HG02678 (cell line): ENCODE measurements around the gene EEIG1.
A peak's percentile ranks its signal among the peaks of the same experiment; 100 is the strongest.
"Not testable (repeated sequence)": the region's sequence is repeated elsewhere in the genome, so short reads cannot be mapped to it uniquely, and the experiment has no call there.

Experiments
- ATAC-seq: cut with Tn5 transposase; IDR thresholded peaks from one replicate; pipeline ENCODE4 v1.9.1; 2021; ENCODE audit warnings: mild to moderate bottlenecking, moderate library complexity; ENCODE audit not compliant: unreplicated experiment

EEIG1 gene

DNA sequence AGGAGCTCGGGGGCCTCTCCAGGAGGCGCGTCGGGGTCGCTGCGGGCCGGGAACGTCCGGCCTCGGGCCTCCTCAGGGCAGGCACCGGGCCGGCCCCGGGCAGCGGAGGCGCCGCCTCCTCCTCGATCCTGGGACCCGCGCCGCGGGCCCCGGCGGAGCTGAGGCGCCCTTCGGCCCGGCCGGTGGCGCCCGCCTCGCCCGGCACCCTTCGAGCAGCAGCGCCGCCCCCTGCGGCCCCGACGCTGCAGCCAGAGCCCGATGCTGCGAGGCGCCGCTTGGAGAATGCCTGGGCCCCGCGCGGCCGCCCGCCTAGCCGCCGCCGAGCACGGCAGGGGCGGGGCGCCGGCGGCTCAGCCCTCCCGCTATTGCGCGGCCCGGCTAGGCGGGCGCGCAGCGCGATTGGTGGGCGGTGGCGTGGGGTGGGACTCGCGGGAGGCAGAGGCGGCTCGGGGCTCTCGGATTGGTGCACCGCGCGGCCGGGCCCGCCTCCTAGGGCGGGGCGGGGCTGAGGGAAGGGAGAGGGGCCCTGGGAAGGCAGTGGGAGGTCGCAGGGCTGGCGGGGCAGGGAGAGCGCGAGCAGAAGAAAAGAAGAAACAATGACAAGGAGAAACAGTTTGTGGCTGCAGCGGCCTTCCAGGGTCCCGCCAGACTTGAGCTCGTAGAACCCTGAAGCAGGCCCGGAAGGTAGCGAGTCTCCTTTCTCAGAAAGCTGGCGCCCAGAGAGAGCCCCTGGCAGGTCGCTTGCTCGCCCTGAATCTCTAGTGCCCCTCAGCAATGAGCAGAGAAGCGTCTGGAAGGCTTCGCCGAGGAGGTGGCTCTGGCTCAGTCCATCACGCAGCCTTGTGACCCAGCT is at the start of gene EEIG1:
Gene EEIG1, minus strand, starts transcription at position 284 of the 853 bp plus-strand sequence. CDS start 852 bp downstream, outside the sequence.
- peak; percentile 83 for ATAC-seq

DNA sequence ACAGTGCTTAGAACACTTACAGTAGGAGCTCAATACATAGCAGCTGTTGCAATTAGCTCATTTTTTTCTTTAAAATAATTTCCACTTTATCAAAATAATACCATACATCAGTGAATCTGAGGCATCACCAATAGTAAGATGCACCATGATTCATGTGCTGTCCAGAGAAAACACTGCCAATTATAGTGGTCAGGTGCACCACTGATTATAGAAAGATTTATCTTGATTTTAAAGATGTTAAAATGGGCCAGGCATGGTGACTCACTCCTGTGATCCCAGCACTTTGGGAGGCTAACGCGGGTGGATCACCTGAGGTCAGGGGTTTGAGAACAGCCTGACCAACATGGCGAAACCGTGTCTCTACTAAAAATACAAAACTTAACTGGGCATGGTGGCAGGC is 46.9 kb upstream of the EEIG1 start:
- ATAC-seq: no peak

DNA sequence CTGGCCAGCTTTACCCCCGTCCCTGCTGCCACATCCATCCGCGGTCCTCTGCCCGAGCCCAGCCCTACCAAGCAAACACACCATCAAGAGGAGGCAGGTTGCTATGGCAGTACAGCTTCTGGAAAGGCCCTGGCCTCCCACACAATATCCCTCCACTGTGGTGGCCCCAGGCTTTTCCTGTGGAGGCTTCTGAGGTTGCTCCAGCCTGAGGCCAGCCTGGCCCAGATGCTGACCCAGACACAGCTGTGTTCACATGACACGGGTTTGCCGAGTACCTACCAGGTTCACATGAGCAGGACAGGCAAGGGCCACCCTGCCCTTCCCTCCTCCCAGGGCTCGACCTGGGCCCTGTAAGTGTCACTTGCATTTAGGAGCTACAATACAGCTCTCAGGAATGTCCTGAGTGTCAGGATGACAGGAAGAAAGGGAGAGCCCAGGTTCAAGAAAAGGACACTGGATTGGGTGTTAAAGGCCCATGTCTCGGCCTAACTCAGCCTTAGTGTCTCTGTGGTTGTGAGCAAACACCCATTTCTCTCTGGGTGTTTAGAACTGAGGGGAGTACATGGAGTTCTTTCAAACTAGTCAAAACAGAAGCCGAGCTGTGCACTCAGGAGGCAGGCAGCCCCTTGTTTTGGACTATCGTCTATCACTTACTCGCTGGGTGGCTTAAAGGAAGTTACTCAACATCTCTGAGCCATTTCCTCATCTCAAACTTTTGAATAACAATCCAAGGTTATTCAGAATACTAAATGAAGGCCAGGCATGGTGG is 46.2 kb upstream of the EEIG1 start:
- no peak for ATAC-seq

DNA sequence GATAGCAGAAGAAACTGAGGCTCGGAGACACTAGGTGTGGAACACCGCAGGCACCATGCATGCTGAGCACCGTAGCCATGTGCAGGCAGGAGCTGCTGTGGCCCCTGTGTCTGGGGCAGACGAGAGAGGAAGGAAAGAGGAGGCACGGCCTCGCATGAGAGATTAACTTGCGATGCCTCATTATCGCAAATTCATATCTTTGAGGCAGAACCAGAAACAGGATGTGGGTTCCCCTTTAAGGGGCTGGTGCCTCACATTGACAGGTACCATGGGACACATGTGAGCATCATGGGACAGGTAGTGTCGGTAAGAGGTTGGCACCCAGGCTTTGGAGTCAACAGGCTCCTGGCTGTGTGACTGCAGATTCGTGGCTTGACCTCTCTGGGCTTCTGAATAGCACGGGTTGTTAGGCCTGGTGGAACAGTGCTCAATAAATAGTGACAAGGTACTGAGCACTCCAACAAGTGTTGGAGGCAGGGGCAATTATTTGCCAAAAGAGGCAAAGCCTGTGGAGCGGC is 45.5 kb upstream of the EEIG1 start:
- no peak for ATAC-seq

DNA sequence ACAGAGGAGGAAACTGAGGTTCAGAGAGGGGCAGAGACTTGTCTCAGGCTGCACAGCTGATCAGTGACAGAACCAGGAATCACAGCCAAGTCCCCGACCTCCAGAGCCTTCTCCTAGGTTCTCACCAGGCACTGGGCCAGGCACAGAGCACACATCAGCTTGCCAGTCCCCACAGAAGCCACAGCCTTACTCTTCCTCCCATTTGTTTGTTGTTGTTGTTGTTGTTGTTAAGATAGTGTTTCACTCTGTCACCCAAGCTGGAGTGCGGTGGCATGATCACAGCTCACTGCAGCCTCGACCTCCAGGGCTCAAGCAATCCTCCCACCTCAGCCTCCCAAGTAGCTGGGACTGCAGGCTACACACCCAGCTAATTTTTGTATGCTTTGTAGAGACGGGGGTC is 44.9 kb upstream of the EEIG1 start:
- ATAC-seq: no peak

DNA sequence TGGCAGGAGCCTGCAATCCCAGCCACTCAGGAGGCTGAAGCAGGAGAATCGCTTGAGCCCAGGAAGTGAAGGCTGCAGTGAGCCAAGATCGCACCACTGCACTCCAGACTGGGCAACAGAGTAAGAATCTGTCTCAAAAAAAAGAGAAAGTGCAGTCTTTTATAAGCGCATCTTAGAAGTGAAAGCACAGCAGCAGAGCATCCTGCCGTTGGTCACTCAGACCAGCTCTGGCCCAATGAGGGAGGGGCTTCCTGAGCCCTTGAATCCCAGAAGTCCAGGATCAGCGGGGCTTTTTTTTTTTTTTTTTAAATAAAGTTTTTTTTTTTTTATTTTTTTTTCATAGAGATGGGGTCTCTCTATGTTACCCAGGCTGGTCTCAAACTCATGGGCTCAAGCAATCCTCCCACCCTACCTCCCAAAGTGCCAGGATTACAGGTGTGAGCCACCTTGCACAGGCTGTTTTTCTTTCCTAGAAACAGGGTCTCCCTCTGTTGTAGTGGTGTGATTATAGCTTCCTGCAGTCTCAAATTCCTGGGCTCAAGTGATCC is 44.0 kb upstream of the EEIG1 start:
- no peak for ATAC-seq

DNA sequence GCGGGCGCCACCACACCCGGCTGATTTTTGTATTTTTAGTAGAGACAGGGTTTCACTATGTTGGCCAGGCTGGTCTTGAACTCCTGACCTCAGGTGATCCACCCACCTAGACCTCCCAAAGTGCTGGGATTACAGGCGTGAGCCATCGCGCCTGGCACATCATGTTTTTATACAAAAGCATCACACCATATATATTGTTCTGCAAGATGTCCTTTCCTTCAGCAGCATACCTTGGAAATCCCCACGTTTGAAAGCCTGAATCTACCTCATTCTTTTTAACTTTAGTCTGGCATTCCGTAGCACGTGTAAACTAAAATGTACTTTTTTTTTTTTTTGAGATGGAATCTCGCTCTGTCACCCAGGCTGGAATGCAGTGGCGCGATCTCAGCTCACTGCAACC is 42.9 kb upstream of the EEIG1 start:
- not testable (repeated sequence) for ATAC-seq

DNA sequence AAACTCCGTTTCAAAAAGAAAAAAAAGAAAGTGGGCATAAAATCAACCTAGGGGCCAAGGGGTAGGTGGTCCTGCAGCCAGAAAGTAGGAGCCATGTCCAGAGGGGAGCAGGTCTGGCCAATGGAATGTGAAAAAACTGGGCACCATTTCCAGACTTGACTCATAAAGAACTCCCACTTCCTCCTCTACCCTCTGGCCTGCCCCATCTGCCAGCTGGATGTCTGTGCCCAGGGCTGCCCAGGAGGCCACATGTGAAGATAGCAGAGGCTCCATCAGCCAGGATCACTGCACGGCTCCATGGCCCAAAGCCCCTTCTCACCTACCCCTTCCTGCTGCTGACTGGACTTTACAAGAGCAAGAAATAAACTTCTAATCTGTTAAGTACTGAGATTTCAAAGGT is 42.1 kb upstream of the EEIG1 start:
- ATAC-seq: no peak

DNA sequence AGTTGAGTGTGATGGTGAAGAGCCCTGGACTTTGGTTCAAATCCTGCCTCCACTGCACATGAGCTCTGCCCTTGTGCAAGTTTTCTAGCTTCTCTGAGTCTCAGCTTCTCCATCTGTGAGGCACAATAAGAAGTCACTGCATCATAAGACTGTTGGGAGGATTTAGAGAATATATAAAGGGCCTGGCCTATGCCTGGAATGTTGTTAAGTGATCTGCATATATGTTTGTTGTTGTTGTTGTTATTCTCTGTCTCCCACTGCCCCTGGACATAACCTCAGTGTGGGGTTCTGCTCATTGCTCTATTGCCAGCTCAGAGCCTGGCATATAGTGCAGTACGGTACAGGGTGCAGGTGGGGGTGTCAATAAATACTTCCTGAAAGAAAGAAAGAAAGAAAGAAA is 40.3 kb upstream of the EEIG1 start:
- no peak for ATAC-seq

DNA sequence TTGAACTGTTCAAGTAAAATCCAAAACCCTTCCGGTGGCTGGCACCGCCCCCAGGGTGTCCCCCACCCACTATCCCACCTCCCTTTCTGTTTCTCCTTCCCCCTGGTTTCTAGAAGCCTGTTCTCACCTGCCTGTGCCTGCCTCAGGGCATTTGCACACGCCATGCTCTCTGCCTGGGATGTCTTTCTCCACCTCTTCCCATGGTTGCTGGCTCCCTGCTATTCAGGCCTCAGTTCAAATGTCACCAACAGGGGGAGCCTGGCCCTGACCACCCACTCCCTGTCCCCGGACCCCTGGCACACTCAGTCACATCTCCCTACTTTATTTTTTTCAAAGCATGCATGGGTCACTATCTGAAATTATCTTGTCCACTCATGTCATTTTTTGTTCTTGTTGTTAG is 39.9 kb upstream of the EEIG1 start:
- ATAC-seq: no peak

DNA sequence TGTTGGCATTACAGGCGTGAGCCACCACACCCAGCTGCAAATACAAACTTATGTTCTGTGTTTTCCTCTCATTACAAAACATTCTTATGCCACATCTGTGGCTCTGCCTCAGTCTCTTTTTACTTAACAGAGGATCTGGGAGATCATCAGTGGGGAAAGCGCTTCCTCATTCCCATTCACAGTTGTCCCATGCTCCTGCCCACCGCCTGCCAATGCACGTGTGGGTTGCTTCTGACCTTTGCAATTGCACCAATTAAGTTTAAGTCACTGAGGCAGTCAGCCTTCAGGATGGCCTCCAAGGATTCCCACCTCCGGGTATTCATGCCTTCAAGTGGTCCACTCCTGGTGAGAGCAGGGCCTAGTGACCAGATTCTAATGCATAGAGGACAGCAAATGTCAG is 34.9 kb upstream of the EEIG1 start:
- no peak for ATAC-seq

DNA sequence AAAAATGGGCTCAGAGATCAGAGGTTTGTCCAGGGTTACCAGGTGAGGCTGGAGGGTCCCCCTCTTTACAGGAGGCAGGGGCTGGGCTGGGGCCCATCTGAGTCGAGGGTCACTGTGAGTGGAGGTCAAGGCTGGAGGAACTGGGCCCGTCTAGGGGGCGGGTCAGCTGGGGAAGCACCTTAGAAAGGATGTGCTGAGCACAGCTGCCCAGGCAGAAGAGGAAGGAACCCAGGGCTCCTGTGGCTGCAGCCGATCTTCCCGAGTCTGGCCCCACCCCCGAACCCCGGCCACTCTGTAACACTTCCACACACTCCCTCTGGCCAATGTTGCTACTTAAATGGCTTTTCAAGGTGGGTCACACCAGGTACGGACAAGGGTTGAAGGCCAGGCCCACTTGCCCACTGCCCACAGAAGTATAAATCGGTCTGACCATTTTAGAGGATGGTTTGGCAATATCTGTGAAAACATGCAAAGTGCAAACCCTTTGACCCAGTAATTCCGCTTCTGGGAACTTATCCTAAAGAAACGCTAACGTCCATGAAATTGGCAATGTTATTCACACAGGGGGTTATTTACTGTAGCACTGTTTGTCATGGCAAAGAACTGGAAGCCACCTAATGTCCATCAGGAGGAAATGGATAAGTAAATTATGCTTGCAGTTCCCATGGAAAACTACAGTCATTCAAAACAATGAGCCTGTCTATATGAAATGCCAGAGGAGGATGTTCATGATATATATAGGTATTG is 30.5 kb upstream of the EEIG1 start:
- no peak for ATAC-seq

DNA sequence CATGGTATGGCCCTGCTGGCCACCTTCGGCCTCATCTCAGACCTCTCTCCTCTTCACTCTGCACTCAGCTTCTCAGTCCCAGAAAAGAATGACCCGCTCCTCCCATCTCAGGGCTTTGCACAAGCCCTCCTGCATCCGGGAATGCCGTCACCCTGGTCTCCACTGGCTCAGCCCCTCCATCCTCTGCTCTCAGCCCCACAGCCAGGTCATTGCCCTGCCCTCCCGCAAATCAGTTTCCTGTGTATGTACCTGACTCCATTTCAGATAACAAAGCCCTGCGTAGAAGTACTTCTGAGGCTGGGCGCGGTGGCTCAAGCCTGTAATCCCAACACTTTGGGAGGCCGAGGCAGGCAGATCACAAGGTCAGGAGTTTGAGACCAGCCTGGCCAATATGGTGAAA is 28.9 kb upstream of the EEIG1 start:
- ATAC-seq: no peak

DNA sequence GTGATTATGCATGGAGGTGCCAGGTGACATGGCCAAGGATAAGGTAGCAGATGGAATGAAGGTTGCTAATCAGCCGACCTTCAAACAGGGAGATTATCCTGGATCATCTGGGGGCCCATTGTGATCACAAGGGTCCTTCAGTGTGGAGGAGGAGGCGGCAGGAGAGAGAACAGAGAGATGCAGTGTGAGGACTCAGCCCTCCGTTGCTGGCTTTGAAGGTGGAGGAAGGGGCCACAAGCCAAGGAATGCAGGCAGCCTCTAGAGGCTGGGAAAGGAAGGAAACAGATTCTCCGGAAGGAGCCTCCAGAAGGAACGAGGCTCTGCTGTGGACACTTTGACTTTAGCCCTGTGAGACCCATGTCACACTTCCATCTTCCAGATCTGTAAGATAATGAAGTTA is 27.4 kb upstream of the EEIG1 start:
- no peak for ATAC-seq

DNA sequence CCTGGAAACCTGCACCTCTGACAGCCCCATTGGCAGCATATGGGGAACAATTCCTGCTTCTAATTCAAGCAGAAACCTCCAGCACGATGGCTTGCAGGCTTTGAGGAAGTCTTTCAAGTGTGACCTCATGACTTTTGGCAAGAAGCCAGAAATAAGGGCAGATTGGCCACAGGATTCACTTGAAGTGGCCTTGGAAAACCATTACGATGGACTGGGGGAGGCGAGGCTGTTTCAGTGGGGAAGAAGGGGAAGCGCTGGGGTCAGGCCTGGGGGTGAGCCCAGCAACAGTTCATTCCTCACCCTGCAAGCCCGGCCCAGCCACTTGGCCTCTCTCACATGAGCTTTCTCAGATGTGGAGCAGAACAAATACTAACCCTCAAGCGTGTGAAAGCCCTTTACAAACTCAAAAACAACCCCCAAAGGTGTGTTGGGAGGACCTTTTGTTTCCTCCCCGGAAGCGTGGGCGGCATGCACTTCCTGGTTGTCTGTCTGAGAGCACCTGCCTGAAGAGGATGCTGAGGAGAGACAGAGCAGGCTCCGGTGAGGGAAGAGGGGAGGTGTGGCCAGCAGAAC is 26.9 kb upstream of the EEIG1 start:
- ATAC-seq: no peak

DNA sequence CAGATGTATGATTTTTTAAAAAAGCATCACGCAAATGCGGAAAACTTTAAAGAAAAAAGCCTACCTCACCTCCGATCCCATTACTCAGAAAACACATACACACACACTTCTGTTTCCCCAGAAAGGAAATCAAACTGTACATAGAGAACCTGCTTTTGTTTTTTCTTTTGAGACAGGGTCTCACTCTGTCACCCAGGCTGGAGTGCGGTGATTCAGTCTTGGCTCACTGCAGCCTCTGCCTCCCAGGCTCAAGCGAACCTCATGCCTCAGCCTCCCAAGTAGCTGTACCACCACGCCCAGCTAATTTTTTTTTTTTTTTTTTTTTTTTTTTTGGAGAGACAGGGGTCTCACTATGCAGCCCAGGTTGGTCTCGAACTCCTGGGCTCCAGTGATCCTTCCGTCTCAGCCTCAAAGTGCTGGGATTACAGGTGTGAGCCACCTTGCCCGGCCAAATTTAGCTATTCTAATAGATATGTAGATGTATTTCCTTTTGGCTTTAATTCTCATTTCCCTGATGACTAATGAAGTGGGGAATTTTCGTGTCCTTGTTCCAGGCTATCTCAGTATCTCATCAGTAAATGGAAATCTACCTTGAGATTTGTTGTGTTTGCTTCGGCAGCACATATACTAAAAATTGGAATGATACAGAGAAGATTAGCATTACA is 25.7 kb upstream of the EEIG1 start:
- ATAC-seq: no peak

DNA sequence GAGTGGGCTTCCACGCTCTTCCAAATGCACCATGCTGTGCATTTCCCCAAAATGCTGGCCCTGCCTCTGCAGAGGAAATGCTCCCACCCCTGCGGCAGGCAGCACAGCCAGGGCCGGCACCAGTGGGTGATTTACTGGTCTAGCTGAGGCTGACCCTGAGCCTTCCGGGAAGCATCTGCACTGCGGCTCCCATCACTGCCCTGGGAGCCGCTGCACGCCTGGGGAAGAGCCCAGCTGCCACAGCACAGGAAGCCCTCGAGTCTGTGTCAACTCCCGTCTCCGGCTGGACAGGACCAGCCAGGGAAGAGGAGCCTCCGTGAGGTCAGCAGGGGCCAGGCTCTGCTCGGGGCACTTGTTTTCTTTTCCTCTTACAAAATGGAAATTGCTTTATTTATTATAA is 25.1 kb upstream of the EEIG1 start:
- ATAC-seq: no peak

DNA sequence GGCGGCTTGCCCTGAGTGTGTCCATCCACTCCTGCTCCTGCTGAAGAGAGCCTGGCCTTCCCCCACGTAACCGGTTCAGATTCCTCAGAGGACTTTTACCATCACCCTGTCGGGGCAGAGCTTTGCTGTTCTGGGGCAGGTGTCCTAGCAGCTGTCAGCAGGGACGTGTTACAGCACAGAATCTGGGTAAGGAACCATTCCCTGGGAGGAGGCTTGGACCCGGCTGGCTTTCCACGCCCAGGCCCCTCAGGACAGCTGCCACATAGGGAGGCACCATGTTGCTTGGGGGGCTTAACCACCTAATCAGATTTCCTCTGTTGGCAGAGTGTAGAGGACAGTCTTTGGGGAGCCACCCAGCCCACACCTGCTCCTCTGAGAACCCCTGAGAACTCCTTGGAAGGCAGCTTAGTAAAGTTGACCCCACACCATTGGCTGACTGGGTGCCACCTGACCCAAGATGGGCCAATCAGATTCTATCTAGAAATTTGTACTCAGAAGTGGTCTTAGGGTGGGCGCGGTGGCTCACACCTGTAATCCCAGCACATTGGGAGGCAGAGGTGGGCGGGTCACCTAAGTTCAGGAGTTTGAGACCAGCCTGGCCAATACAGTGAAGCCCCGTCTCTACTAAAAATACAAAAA is 23.3 kb upstream of the EEIG1 start:
- ATAC-seq: no peak

DNA sequence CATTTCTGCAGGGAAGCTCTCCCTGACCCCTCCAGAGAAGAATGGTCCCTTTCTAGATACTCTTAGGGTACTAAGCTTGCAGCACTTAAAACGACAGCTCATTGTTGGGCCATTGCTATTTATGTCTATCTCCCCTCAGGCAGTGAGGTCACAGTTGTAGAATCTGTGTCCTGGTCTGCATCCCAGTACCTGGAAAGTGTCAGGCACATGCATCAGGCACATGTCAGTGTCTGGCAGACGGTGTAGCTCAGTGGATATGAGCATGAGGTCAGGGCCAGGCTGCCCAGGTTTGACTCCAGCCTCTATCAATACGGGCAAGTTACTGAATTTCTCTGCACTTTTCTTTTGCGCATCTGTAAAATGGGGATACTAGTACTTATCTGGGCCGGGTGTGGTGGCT is 22.2 kb upstream of the EEIG1 start:
- no peak for ATAC-seq
